Stimulated activated CD8-positive, alpha-beta memory T cell treated with anti-CD3 and anti-CD28 coated beads, Interleukin-4, amount 100 ng/mL, for 1 hour (primary cell): ENCODE results near the gene CLDN15.
"Not testable (repeated sequence)": the region's sequence is repeated elsewhere in the genome, so short reads cannot be mapped to it uniquely, and the experiment has no call there.

Experiments used
- DNase-seq, 2 donors: peaks; one replicate each; pipeline ENCODE4 v3.0.0-alpha.2; 2020; ENCODE audit warnings: low read depth in 2 of 2, low spot score in 1 of 2

The CLDN15 gene, protein sequence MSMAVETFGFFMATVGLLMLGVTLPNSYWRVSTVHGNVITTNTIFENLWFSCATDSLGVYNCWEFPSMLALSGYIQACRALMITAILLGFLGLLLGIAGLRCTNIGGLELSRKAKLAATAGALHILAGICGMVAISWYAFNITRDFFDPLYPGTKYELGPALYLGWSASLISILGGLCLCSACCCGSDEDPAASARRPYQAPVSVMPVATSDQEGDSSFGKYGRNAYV

GRCh38 chr7:101237206-101238067 is at the start of gene CLDN15:
Gene CLDN15 (minus strand): TSS chr7:101237802. CDS start chr7:101237581, 221 bp downstream.
- no peak for DNase-seq

- DNase-seq, result no peak
Observed at GRCh38 chr7:101287032-101287431, 49.4 kb upstream of the CLDN15 start.

DNA sequence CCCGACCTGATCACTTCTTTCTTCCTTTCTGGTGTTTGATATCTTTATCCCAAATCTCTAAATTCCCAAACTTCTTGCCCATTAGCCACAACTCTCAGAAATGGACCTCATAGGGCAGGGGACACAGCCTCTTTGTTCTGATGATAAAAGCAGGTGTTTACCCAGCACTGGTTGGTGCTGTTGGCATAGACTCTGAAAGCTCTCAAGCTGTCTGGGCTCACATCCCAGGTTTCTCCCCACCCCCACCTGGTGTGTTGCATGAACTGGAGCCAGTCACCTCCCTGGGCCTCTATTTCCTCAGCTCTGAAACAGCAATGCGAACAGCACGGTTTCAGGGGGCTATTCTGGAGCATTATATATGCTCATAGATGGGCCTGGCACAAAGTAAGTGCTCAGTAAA is 48.3 kb upstream of the CLDN15 start:
- not testable (repeated sequence) for DNase-seq

DNA sequence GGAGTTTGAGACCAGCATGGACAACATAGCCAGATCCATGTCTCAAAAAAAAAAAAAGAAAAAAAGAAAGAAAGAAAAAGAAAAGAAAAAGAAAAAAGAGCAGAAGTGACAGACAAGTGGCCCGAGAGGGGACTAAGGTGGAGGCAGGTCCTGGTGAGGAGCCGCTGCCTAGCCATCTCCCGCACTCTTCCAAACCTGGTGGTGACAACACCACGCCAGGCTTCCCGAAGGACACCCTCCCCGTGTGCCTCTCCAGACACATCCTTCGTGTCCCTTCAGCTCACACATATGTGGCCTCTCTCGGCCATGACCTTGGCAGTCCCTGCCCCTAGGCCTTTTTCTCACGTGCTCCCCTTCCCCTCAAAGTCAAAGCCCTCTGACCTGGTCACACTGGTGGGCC is 47.6 kb upstream of the CLDN15 start:
- no peak for DNase-seq

GRCh38 chr7:101280912-101281311 is 43.3 kb upstream of the CLDN15 start:
- DNase-seq, result not testable (repeated sequence)

DNA sequence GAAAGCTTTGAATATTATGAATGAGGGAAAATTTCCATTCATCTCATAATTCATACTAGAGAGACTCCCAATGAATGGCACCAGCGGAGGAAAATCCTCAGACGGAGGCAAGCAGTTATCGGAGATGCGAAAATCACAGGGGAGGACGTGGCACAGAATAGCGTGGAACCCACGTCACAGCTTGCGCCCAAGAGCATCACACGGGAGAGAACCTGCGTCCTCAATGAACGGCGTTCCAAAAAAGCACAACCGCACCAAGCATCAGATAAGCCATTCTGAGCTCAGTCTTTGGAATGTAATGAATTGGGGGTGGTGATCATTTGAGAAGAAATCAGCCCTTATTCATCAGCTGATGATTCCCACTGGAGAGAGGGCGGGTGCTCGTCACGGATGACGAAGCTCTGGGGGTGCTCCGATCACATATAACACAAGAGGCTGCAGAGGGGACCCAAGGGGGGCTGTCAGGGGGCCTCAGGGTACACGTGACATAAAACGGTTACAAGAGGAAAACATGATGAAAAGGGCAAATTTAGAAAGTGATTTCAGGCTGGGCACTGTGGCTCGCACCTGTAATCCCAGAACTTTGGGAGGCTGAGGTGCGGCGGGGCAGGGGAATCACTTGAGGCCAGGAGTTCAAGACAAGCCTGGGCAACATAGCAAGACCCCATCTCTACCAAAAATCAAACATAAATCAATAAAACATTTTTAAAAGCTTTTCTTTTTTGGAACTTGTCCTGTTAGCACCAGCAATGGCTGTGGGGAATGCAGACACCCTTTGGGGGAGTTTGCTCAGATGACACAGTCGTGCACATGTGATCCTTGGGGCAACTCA is 41.1 kb upstream of the CLDN15 start:
- DNase-seq, result no peak

GRCh38 chr7:101277155-101277554 is 39.6 kb upstream of the CLDN15 start:
- DNase-seq, result no peak

GRCh38 chr7:101273206-101273605 is 35.6 kb upstream of the CLDN15 start:
- no peak for DNase-seq

DNA sequence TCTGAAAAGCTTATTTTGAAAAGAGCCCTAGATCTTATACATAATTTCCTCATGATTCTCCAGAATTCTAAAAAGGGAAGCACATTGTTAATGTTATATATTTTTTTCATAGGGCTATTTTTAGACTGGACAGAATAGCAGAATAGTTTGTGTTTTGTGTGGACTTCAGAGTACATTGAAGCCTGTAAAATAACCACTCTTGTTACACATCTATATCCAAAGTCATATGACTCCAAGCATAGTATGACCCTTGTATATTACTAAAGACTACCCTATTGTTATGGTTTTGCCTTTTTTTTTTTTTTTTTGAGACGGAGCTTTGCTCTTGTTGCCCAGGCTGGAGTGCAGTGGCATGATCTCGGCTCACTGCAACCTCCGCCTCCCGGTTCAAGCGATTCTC is 33.4 kb upstream of the CLDN15 start:
- DNase-seq, result no peak

GRCh38 chr7:101269664-101270063 is 32.1 kb upstream of the CLDN15 start:
- no peak for DNase-seq

DNA sequence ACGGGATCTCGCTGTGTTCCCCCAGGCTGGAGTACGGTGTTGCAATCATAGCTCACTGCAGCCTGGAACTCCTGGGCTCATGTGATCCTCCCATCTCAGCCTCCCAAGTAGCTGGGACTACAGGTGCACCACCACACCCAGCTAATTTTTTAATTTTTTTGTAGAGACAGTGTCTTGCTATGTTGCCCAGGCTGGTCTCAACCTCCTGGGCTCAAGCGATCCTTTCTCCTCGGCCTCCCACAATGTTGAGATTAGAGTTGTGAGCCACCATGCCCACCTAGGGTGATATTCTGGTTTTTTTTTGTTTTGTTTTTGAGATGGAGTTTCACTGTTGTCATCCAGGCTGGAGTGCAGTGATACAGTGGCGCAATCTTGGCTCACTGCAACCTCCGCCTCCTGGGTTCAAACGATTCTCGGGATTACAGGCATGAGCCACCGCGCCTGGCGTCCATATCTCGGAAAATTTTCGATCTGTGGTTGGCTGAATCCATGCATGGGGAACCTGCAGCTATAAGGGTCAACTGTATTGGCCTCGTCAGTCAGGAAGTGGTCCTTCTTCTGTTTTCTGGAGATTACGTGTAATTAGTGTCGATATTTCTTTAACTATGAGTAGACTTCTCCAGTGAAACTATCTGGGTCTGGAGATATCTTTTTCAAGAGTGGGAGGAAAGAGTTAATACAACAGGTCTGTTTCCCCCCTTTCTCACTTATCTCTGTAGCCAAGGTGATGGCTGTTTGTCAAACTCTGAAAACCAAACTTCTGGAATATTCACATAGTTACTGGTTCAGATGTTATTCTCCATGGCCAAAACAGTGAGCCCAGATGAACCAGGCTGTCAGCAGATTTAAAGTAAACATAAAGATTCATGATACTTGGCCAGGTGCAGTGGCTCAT is 28.3 kb upstream of the CLDN15 start:
- no peak for DNase-seq

DNA sequence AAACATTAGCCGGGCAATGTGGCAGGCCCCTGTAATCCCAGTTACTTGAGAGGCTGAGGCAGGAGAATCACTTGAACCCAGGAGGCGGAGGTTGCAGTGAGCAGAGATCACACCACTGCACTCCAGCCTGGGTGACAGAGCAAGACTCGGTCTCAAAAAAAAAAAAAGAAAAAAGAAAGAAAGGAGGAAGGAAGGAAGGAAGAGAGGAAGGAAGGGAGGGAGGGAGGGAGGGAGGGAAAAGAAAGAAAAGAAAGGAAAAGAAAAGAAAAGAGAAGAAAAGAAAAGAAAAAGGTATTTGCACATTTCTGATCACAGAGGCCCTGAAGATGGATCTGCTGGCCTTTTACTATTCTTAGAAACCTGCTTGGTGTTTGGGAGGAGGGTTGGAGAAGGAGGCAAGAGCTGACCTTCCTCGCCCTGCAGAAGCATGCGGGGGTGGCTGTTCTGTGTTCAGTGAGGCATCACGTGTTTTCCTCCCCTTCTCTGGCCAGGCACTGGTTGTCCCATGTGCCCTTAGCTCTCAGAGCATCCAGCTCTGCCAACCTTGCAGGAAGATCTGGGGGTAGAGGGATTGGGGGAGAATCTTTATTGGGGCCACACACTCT is 26.6 kb upstream of the CLDN15 start:
- DNase-seq, result not testable (repeated sequence)

DNA sequence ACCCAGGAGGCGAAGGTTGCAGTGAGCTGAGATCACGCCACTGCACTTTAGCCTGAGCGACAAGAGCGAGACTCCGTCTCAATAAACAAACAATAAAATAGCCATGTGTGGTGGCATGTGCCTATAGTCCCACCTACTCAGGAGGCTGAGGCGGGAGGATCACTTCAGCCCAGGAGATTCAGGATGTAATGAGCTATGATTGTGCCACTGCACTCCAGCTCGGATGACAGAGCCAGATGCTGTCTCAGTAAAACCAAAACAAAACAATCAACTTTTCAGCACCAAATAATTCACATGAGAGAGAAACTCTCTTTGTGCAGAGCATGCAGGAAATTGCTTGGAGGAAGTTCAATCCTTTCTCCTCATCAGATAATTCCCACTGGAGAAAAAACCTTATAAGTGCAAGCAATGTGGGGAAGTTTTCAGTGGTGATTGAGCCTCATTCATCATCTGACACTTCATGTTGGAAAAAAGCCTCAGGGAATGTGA is 20.7 kb upstream of the CLDN15 start:
- DNase-seq, result no peak

DNA sequence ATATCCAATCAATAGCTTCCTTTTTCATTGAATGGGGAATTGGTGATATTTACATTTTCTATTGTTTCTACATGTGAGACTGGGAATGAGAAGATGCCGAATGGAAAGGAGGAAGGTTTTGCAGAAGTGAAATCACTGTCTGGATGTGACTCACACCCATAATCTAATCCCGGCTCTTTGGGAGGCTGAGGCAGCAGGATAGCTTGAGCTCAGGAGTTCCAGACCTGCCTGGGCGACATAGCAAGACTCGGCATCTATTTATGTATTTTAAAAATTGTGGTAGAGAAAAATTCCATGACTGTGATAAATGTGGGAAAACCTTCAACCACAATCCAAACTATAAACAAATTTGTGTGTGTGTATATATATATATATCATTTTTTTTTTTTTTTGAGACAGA is 18.2 kb upstream of the CLDN15 start:
- DNase-seq, result no peak

DNA sequence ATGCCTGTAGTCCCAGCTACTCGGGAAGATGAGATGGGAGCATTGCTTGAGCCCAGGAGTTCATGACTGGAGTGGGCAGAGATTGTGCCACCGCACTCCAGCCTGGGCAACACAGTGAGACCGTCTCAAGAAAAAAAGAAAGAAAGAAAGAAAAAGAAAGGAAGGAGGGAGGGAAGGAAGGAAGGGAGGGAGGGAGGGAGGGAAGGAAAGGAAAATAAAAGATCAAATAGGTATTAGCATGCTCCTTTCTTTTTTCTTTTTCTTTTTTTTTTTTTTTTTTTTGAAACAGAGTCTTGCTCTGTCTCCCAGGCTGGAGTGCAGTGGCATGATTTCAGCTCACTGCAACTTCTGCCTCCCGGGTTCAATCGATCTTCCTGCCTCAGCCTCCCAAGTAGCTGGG is 15.6 kb upstream of the CLDN15 start:
- DNase-seq, result not testable (repeated sequence)

DNA sequence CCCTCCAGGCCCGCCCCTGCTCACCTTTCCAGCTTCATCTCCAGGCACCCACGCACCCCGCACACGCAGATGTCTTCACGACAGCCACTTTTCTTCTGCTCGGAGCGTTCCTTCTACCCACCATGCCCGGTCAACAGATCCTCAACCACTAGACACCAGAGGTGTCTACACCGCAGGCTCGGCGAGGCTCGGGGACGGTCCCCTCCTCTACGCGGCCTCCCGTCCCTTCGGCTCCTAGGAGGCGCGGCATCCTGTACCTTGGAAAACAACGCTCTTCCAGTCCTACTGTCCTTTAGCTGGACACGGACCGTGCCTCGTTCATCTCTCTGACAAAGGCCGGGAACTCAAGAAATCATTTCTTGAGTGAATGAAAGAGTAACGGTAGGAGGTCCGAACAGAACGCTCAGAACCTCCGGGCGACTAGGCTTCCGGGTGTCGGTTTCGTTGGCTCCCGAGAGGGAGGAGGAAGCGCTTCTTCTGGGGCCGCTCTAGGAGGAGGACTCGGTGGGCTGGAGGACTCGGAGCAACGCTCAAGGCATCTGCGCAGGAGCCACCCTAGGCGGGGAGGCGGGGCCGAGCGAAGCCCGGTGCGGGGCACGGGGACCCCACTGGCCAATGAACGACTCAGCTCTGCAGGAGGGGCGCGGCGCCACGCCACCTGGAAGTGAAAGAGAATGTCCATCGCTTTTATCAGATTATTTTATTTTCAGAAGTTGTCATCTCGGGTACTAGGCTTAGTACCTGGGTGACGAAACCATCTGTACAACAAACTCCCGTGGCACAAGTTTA is 14.5 kb upstream of the CLDN15 start:
- DNase-seq, result peak; percentile 94 to 98

DNA sequence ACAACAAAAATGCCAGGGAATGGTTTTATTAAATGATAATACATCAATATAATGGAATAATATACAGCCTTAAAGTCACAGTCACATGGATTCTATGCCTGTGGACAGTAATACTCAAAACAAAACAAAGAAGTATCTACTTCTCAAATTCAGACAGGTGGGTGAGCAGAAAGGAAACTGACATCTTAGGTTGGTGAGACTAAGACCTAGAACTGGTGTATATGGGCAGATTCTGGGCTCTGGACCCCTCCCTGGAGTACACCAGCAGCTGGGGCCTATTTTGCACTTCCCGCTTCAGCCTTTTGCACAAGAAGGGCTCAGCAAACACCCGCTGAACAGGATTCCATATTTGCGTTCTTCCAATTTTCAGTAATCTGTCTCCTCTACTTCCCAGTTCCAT is 12.7 kb upstream of the CLDN15 start:
- DNase-seq, result no peak

DNA sequence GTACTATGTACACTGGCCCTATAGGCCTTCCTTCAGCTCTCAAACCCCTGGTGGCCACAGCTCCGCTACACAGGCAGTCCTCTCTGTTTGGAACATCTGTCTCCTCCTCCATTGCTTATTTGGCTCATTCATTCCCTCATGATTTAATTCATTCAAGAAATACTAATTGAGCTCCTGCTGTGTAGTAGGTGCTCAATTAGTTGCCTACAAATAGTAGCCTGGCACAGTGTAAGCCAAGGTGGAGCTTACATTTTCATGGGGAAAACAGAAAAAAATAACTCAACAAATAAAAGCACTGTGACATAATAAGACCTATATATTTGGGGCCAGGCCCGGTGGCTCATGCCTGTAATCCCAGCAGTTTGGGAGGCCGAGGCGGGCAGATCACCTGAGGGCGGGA is 10.7 kb upstream of the CLDN15 start:
- no peak for DNase-seq

GRCh38 chr7:101245147-101245668 is 7.6 kb upstream of the CLDN15 start:
- no peak for DNase-seq
